ENCODE measurements around the gene PLPPR1. TPM values are rescaled to one million over a fixed set of nuclear protein-coding genes. Genes with fewer than 3 reads are reported as not detected.

The PLPPR1 gene
- total and polyA plus RNA-seq, 7 experiments from 2014 or later: not detected

DNA sequence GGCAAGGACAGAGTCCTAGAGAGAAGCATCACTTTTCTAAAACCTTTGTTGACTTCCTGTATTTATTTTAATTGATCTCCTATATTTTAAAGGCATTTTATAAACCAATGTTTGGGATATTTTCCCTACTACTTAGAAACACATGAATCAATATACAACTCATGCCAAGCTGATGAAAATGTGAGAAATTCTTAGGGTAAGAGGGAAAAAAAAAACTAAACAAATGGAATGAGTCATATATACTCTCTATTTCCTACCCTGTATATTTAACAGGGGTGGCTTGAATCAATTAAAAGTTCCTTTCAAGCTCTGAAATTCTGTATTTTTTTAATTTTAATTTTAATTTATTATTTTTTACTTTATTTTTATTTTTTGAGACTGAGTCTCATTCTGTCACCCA lies 336.7 kb downstream of the PLPPR1 start:
- no peak overlapping the region for H3K27ac Mint-ChIP-seq
- H3K27me3 ChIP-seq (ENCODE audit: control insufficient read depth in 2 of 2, insufficient read depth in 2 of 2, low read length in 2 of 2): no peaks in the 10 kb centered on the region
- H3K4me1 Mint-ChIP-seq: no peaks in the 10 kb centered on the region
- no peaks in the 10 kb centered on the region for H3K9me3 ChIP-seq (ENCODE audit: control insufficient read depth in 2 of 3, low read length in 3 of 3)
- no peaks in the 10 kb centered on the region for H3K36me3 Mint-ChIP-seq
- no peak overlapping the region for H3K4me3 ChIP-seq (ENCODE audit: low read length)
- peaks cover 0 to 2% (median 0%) of the 10 kb centered on the region in 11 donors for H3K9me3 Mint-ChIP-seq
- no peak overlapping the region for H3K4me3 Mint-ChIP-seq
- POLR2A ChIA-PET: no interaction called here
- ATAC-seq (no peak), DNase-seq (no peak)
- no peak overlapping the region for H3K27ac ChIP-seq (ENCODE audit: low read depth, low read length)
- peaks cover 0 to 9% (median 4%) of the 10 kb centered on the region in 5 donors for H3K27me3 Mint-ChIP-seq
- no peaks in the 10 kb centered on the region for H3K4me1 ChIP-seq (ENCODE audit: control insufficient read depth in 2 of 2, insufficient read depth in 2 of 2, low read length in 2 of 2)
- intact Hi-C loops (cut with micrococcal nuclease): loop anchor here in 1 of 2 donors (5.0 kb wide), 1 partner anchor 188 kb away; no protein-coding TSS in a partner anchor
- CTCF ChIA-PET: no interaction called here
- no peaks in the 10 kb centered on the region for H3K36me3 ChIP-seq (ENCODE audit: control insufficient read depth in 2 of 3, insufficient read depth in 3 of 3, low read length in 3 of 3)

DNA sequence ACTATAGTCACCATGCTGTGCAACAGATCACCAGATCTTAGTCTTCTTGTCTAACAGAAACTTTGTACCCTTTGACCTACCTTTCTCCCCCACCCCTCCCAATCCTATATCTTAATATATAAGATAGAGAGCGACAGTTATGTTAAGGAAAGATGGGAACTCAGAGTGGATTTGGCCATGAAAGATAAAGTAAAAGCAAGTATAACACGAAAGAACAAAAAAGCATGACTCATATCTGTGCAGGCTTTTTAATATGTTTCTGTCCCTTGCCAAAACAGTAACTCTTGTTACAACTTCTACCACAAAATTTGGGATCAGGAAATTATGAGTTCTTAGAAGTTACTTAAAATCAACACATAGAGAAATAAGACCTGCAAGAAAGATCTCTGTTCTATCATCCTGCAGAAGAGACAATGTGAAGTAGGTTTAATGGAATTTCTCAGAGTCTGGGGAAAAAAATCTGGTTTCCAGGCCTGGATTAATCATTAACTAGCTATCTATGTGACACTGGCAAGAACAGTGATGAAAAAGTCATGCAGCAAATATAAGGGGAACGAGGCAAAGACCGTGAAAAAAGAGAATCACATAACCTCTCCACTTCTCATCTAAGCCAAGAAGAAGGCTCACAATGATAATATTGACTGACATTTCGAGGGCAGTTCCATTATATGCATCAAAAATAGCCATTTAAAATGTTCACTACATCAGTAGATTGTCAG lies 337.7 kb downstream of the PLPPR1 start:
- intact Hi-C loops (cut with micrococcal nuclease): loop anchor here in 1 of 2 donors (5.0 kb wide), 1 partner anchor 189 kb away; no protein-coding TSS in a partner anchor

DNA sequence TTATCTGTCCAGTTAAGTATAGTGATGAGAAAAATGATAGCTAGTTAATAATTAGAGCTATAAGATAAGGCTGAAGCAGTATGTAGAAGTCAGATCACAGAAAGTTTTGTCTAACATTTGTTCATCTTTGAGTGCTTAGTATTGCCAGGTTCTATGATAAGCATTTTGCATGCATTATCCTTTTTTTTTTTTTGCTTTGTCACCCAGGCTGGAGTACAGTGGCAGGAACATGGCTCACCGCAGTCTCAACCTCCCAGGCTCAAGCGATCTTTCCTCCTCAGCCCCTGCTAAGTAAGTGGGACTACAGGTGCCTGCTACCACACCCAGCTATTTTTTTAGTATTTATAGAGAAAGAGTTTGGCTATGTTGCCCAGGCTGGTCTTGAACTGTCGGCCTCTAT lies 338.8 kb downstream of the PLPPR1 start:
- ATAC-seq (no peak), DNase-seq (no peak)
- Histone ChIP-seq H3K36me3 (ENCODE audit: control insufficient read depth in 2 of 3, insufficient read depth in 3 of 3, low read length in 3 of 3) (no peaks in the 10 kb centered on the region), H3K4me1 (ENCODE audit: control insufficient read depth in 2 of 2, insufficient read depth in 2 of 2, low read length in 2 of 2) (no peaks in the 10 kb centered on the region), H3K9me3 (ENCODE audit: control insufficient read depth in 2 of 3, low read length in 3 of 3) (no peaks in the 10 kb centered on the region), H3K27ac (ENCODE audit: low read depth, low read length) (no peak overlapping the region), H3K4me3 (ENCODE audit: low read length) (no peak overlapping the region), H3K27me3 (ENCODE audit: control insufficient read depth in 2 of 2, insufficient read depth in 2 of 2, low read length in 2 of 2) (no peaks in the 10 kb centered on the region)
- Mint-ChIP-seq H3K27ac (no peak overlapping the region), H3K36me3 (no peaks in the 10 kb centered on the region), H3K27me3 (peaks cover 0 to 14% (median 11%) of the 10 kb centered on the region in 5 donors), H3K4me1 (no peaks in the 10 kb centered on the region), H3K9me3 (peaks cover 0 to 1% (median 0%) of the 10 kb centered on the region in 11 donors), H3K4me3 (no peak overlapping the region)
- ChIA-PET POLR2A (no interaction called here), CTCF (interaction anchor here (0.7 kb wide), 1 partner anchor 1978 kb away, joined by 5 read pairs; no protein-coding TSS in a partner anchor)
- intact Hi-C loops (cut with micrococcal nuclease): loop anchor here in 1 of 2 donors (5.0 kb wide), 1 partner anchor 190 kb away; no protein-coding TSS in a partner anchor

More for the DNA sequence above, 337.7 kb downstream of the PLPPR1 start:
- ChIA-PET CTCF (no interaction called here), POLR2A (no interaction called here)
- H3K4me1 ChIP-seq (ENCODE audit: control insufficient read depth in 2 of 2, insufficient read depth in 2 of 2, low read length in 2 of 2): no peaks in the 10 kb centered on the region
- no peak overlapping the region for H3K4me3 Mint-ChIP-seq
- H3K36me3 ChIP-seq (ENCODE audit: control insufficient read depth in 2 of 3, insufficient read depth in 3 of 3, low read length in 3 of 3): no peaks in the 10 kb centered on the region
- H3K4me1 Mint-ChIP-seq: no peaks in the 10 kb centered on the region
- H3K27me3 Mint-ChIP-seq: peaks cover 0 to 9% (median 6%) of the 10 kb centered on the region in 5 donors
- no peaks in the 10 kb centered on the region for H3K9me3 Mint-ChIP-seq
- H3K27ac Mint-ChIP-seq: no peak overlapping the region
- ATAC-seq: no peak
- no peaks in the 10 kb centered on the region for H3K36me3 Mint-ChIP-seq
- H3K4me3 ChIP-seq (ENCODE audit: low read length): no peak overlapping the region
- no peaks in the 10 kb centered on the region for H3K9me3 ChIP-seq (ENCODE audit: control insufficient read depth in 2 of 3, low read length in 3 of 3)
- no peak for DNase-seq
- H3K27ac ChIP-seq (ENCODE audit: low read depth, low read length): no peak overlapping the region
- H3K27me3 ChIP-seq (ENCODE audit: control insufficient read depth in 2 of 2, insufficient read depth in 2 of 2, low read length in 2 of 2): no peaks in the 10 kb centered on the region

DNA sequence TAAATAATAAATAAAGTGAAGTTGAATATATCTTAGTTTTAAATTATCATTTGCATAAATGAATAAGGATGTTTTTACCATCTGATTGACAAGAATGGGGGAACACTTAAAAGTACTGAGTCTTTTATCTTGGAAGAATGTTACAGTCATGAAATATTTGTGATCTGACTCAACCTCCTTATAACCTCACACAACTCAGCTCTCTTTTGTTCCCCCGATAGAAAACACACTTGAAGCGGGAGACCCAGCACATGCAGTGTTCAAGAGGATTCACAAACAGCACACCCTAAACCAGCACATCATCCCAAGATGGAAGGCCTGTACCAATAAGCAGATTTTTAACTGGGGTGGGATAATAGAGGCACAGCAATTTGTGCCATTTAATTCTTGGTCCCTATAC lies 340.8 kb downstream of the PLPPR1 start:
- Mint-ChIP-seq H3K9me3 (peaks cover 0 to 4% (median 0%) of the 10 kb centered on the region in 11 donors), H3K4me3 (no peak overlapping the region), H3K27ac (no peak overlapping the region), H3K27me3 (peaks cover 2 to 14% (median 11%) of the 10 kb centered on the region in 5 donors), H3K36me3 (no peaks in the 10 kb centered on the region), H3K4me1 (no peaks in the 10 kb centered on the region)
- no peak overlapping the region for H3K27ac ChIP-seq (ENCODE audit: low read depth, low read length)
- ChIA-PET CTCF (no interaction called here), POLR2A (no interaction called here)
- DNase-seq (no peak), ATAC-seq (no peak)
- H3K9me3 ChIP-seq (ENCODE audit: control insufficient read depth in 2 of 3, low read length in 3 of 3): no peaks in the 10 kb centered on the region
- intact Hi-C loops (cut with micrococcal nuclease): loop anchor here in 1 of 2 donors (5.0 kb wide), 1 partner anchor 192 kb away; no protein-coding TSS in a partner anchor
- no peak overlapping the region for H3K4me3 ChIP-seq (ENCODE audit: low read length)
- H3K27me3 ChIP-seq (ENCODE audit: control insufficient read depth in 2 of 2, insufficient read depth in 2 of 2, low read length in 2 of 2): no peaks in the 10 kb centered on the region
- no peaks in the 10 kb centered on the region for H3K4me1 ChIP-seq (ENCODE audit: control insufficient read depth in 2 of 2, insufficient read depth in 2 of 2, low read length in 2 of 2)
- no peaks in the 10 kb centered on the region for H3K36me3 ChIP-seq (ENCODE audit: control insufficient read depth in 2 of 3, insufficient read depth in 3 of 3, low read length in 3 of 3)

DNA sequence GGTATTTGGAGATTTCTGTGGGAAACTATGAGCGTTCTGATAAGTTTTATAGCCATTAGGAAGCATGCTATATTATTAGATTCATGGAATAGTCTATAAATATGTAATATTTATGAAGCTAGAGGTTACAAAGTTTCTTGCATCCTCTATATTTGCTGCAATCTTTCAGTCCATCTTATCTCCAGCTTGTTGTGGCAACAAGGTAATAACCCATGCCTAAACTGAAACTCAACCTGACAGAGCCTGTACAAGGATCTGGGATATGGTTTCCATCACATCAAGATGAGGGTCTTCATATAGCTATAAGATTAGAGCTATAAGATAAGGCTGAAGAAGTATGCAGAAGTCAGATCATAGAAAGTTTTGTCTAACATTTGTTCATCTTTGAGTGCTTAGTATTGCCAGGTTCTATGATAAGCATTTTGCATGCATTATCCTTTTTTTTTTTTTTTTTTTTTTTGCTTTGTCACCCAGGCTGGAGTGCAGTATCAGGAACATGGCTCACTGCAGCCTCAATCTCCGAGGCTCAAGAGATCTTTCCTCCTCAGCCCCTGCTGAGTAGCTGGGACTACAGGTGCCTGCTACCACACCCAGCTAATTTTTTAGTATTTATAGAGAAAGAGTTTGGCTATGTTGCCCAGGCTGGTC lies 341.5 kb downstream of the PLPPR1 start:
- peaks cover 0 to 4% (median 0%) of the 10 kb centered on the region in 11 donors for H3K9me3 Mint-ChIP-seq
- no peaks in the 10 kb centered on the region for H3K9me3 ChIP-seq (ENCODE audit: control insufficient read depth in 2 of 3, low read length in 3 of 3)
- H3K27me3 ChIP-seq (ENCODE audit: control insufficient read depth in 2 of 2, insufficient read depth in 2 of 2, low read length in 2 of 2): no peaks in the 10 kb centered on the region
- H3K4me3 ChIP-seq (ENCODE audit: low read length): no peak overlapping the region
- no peaks in the 10 kb centered on the region for H3K36me3 Mint-ChIP-seq
- DNase-seq (no peak), ATAC-seq (no peak)
- no peak overlapping the region for H3K27ac ChIP-seq (ENCODE audit: low read depth, low read length)
- CTCF ChIA-PET: no interaction called here
- H3K4me1 Mint-ChIP-seq: no peaks in the 10 kb centered on the region
- no peak overlapping the region for H3K4me3 Mint-ChIP-seq
- no peak overlapping the region for H3K27ac Mint-ChIP-seq
- H3K4me1 ChIP-seq (ENCODE audit: control insufficient read depth in 2 of 2, insufficient read depth in 2 of 2, low read length in 2 of 2): no peaks in the 10 kb centered on the region
- POLR2A ChIA-PET: no interaction called here
- H3K36me3 ChIP-seq (ENCODE audit: control insufficient read depth in 2 of 3, insufficient read depth in 3 of 3, low read length in 3 of 3): no peaks in the 10 kb centered on the region
- H3K27me3 Mint-ChIP-seq: peaks cover 2 to 20% (median 11%) of the 10 kb centered on the region in 5 donors
- intact Hi-C loops (cut with micrococcal nuclease): loop anchor here in 1 of 2 donors (5.0 kb wide), 1 partner anchor 193 kb away; no protein-coding TSS in a partner anchor

DNA sequence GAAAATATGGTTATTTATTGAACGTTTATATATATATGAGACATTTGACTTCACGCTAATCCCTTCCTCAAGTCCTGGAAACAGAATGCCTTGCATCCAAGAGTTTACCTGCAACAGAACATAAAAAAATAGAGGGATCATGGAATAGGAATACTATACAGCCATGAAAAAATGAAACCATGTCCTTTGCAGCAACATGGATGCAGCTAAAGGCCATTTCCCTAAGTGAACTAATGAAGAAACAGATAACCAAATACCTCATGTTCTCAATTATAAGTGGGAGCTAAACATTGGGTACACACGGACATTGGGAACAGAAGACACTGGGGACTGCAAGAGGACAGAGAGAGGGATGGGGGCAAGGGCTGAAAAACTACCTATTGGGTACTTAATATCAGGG lies 343.3 kb downstream of the PLPPR1 start:
- Histone ChIP-seq H3K27me3 (ENCODE audit: control insufficient read depth in 2 of 2, insufficient read depth in 2 of 2, low read length in 2 of 2) (peaks cover 0 to 5% of the 10 kb centered on the region in 2 donors), H3K36me3 (ENCODE audit: control insufficient read depth in 2 of 3, insufficient read depth in 3 of 3, low read length in 3 of 3) (no peaks in the 10 kb centered on the region), H3K27ac (ENCODE audit: low read depth, low read length) (no peak overlapping the region), H3K9me3 (ENCODE audit: control insufficient read depth in 2 of 3, low read length in 3 of 3) (no peaks in the 10 kb centered on the region), H3K4me1 (ENCODE audit: control insufficient read depth in 2 of 2, insufficient read depth in 2 of 2, low read length in 2 of 2) (no peaks in the 10 kb centered on the region), H3K4me3 (ENCODE audit: low read length) (no peak overlapping the region)
- H3K27me3 Mint-ChIP-seq: peaks cover 2 to 28% (median 20%) of the 10 kb centered on the region in 5 donors
- intact Hi-C loops (cut with micrococcal nuclease): no loop called here
- no peak overlapping the region for H3K27ac Mint-ChIP-seq
- POLR2A ChIA-PET: no interaction called here
- no peak overlapping the region for H3K4me3 Mint-ChIP-seq
- DNase-seq (no peak), ATAC-seq (no peak)
- peaks cover 0 to 4% (median 0%) of the 10 kb centered on the region in 11 donors for H3K9me3 Mint-ChIP-seq
- CTCF ChIA-PET: no interaction called here
- peaks cover 0 to 7% (median 0%) of the 10 kb centered on the region in 5 donors for H3K36me3 Mint-ChIP-seq
- H3K4me1 Mint-ChIP-seq: no peaks in the 10 kb centered on the region

Data from naive thymus-derived CD4-positive, alpha-beta T cell (primary cell).